Tibial nerve (tissue), 4 donors: Measurements from ENCODE around the gene ZNF527. TPM values are rescaled to one million over a fixed set of nuclear protein-coding genes. Genes with fewer than 3 reads are reported as not detected.
"Not testable (repeated sequence)": the region's sequence is repeated elsewhere in the genome, so short reads cannot be mapped to it uniquely, and the experiment has no call there.

ENCODE experiments used
- DNase-seq, 2 donors: peaks; one replicate each; pipeline ENCODE4 v3.0.0-alpha.2; 2019; ENCODE audit warnings: low spot score in 2 of 2
- H3K27ac ChIP-seq, 4 donors: fragments of 200-600 bp; sonication (generic) in 3 of 4; one replicate each; pipeline ENCODE4 v1.5.1; 2017 to 2019; ENCODE audit warnings: mild to moderate bottlenecking in 1 of 4
- H3K27me3 ChIP-seq, 2 donors: fragments of 200-600 bp; sonication (generic) in 1 of 2; one replicate each; pipeline versions ENCODE4 v1.5.1 to v1.6.0; 2017 to 2019
- H3K36me3 ChIP-seq, 3 donors: fragments of 200-600 bp; sonication (generic); one replicate each; pipeline ENCODE4 v1.5.1; 2018 to 2019
- H3K4me1 ChIP-seq, 4 donors: fragments of 200-600 bp; sonication (generic) in 3 of 4; one replicate each; pipeline ENCODE4 v1.5.1; 2017 to 2019
- H3K4me3 ChIP-seq, 4 donors: fragments of 200-600 bp; sonication (generic) in 3 of 4; one replicate each; pipeline ENCODE4 v1.5.1; 2017 to 2019; ENCODE audit warnings: mild to moderate bottlenecking in 1 of 4, moderate library complexity in 1 of 4
- H3K9me3 ChIP-seq, 4 donors: fragments of 200-600 bp; sonication (generic) in 3 of 4; one replicate each; pipeline ENCODE4 v1.5.1; 2017 to 2019
- CTCF ChIP-seq, 5 experiments: fragments of 200-600 bp in 3 of 5; fragments of 450-650 bp in 2 of 5; sonication (generic) in 3 of 5; IDR thresholded peaks; one replicate each; pipeline ENCODE4 v1.5.1; 2016 to 2019; ENCODE audit warnings: antibody characterized with exemption in 5 of 5, mild to moderate bottlenecking in 3 of 5, moderate library complexity in 2 of 5
- EP300 ChIP-seq, 2 donors: sonication (generic); formaldehyde crosslinking; IDR thresholded peaks; one replicate each; pipeline ENCODE4 v1.6.1; 2017; ENCODE audit warnings: antibody characterized with exemption in 2 of 2, mild to moderate bottlenecking in 1 of 2
- POLR2A ChIP-seq, 2 donors: fragments of 450-650 bp; IDR thresholded peaks; one replicate each; pipeline ENCODE4 v1.6.1; 2017; ENCODE audit warnings: antibody characterized with exemption in 2 of 2, mild to moderate bottlenecking in 2 of 2, moderate library complexity in 2 of 2
- WGBS, 2 donors: methylation state at CpG; one replicate each; pipeline ENCODE4 v1.1.5; 2018; 5-methylcytosine and 5-hydroxymethylcytosine counted together
- total RNA-seq, 4 donors: library from RNA; depleted of rRNA; stranded (reverse); fragments of >200 nt; gene quantifications; one replicate each; pipeline ENCODE4 v1.1.0, GENCODE V29; 2016

Gene ZNF527
- total RNA-seq, 4 donors from 2014 or later: 6.3 to 13.5 (median 9.0) TPM

- Histone ChIP-seq H3K27me3 (no peaks in the 10 kb centered on the region), H3K4me1 (no peaks in the 10 kb centered on the region), H3K27ac (no peak overlapping the region), H3K4me3 (no peak overlapping the region), H3K9me3 (peaks cover 0 to 45% (median 4%) of the 10 kb centered on the region in 4 donors), H3K36me3 (peaks cover 0 to 98% (median 18%) of the 10 kb centered on the region in 3 donors)
- DNase-seq: no peak
- 96 to 99% methylated on average over 4 of the region's 4 CpGs for WGBS, 2 donors
- TF ChIP-seq CTCF (IDR thresholded peaks at IDR 0.05): no peak
- no peak for TF ChIP-seq EP300 (IDR thresholded peaks at IDR 0.05)
- TF ChIP-seq POLR2A (IDR thresholded peaks at IDR 0.05): no peak
Measured at GRCh38 chr19:37355901-37356300, 15.0 kb upstream of the ZNF527 start.

- H3K4me3 ChIP-seq: no peak overlapping the region
- WGBS, 2 donors: 49 to 50% methylated on average over 1 of the region's 1 CpG
- DNase-seq: no peak
- TF ChIP-seq CTCF (IDR thresholded peaks at IDR 0.05) (no peak), EP300 (IDR thresholded peaks at IDR 0.05) (no peak), POLR2A (IDR thresholded peaks at IDR 0.05) (no peak)
- no peaks in the 10 kb centered on the region for H3K27me3 ChIP-seq
- peaks cover 0 to 70% (median 4%) of the 10 kb centered on the region in 4 donors for H3K9me3 ChIP-seq
- no peaks in the 10 kb centered on the region for H3K4me1 ChIP-seq
- no peak overlapping the region for H3K27ac ChIP-seq
- H3K36me3 ChIP-seq: peaks cover 4 to 83% (median 21%) of the 10 kb centered on the region in 3 donors
Measured at GRCh38 chr19:37361994-37362393, 8.9 kb upstream of the ZNF527 start.

- Histone ChIP-seq H3K9me3 (peaks cover 0 to 63% (median under 1%) of the 10 kb centered on the region in 4 donors), H3K4me3 (no peak overlapping the region), H3K36me3 (peaks cover 4 to 76% (median 16%) of the 10 kb centered on the region in 3 donors), H3K4me1 (no peaks in the 10 kb centered on the region), H3K27ac (no peak overlapping the region), H3K27me3 (no peaks in the 10 kb centered on the region)
- no peak for DNase-seq
- WGBS, 2 donors: 87 to 94% methylated on average over 6 of the region's 6 CpGs
- TF ChIP-seq EP300 (IDR thresholded peaks at IDR 0.05): no peak
- TF ChIP-seq CTCF (IDR thresholded peaks at IDR 0.05): no peak
- TF ChIP-seq POLR2A (IDR thresholded peaks at IDR 0.05): no peak
Measured at GRCh38 chr19:37362733-37363132, 8.2 kb upstream of the ZNF527 start.

GRCh38 chr19:37370386-37370879 is 466 bp upstream of the ZNF527 start:
- H3K36me3 ChIP-seq: peaks cover 0 to 30% (median 2%) of the 10 kb centered on the region in 3 donors
- not testable (repeated sequence) for DNase-seq, H3K27me3 ChIP-seq
- 7 to 10% methylated on average over 16 to 18 of the region's 18 CpGs for WGBS, 2 donors
- H3K4me1 ChIP-seq: peaks cover 0 to 17% (median 4%) of the 10 kb centered on the region in 4 donors
- H3K4me3 ChIP-seq: peak overlapping the region; percentile 52 to 58 (median 56)
- peaks cover 0 to 32% (median 4%) of the 10 kb centered on the region in 4 donors for H3K9me3 ChIP-seq
- peak overlapping the region; percentile 61 to 93 (median 88) for H3K27ac ChIP-seq

GRCh38 chr19:37389234-37389633 is 18.3 kb downstream of the ZNF527 start:
- Histone ChIP-seq H3K27me3 (no peaks in the 10 kb centered on the region), H3K9me3 (peaks cover 13 to 100% (median 62%) of the 10 kb centered on the region in 4 donors), H3K4me1 (no peaks in the 10 kb centered on the region), H3K4me3 (no peak overlapping the region), H3K36me3 (peaks cover 7 to 90% (median 49%) of the 10 kb centered on the region in 3 donors), H3K27ac (no peak overlapping the region)
- no peak for DNase-seq
- 93 to 96% methylated on average over 4 of the region's 4 CpGs for WGBS, 2 donors
- TF ChIP-seq EP300 (IDR thresholded peaks at IDR 0.05) (no peak), CTCF (IDR thresholded peaks at IDR 0.05) (no peak), POLR2A (IDR thresholded peaks at IDR 0.05) (no peak)

GRCh38 chr19:37391399-37391798 is 20.5 kb downstream of the ZNF527 start:
- not testable (repeated sequence) for DNase-seq, H3K4me3 ChIP-seq, H3K27me3 ChIP-seq, H3K27ac ChIP-seq, H3K4me1 ChIP-seq
- H3K9me3 ChIP-seq: peaks cover 11 to 100% (median 56%) of the 10 kb centered on the region in 4 donors
- peaks cover 5 to 74% (median 30%) of the 10 kb centered on the region in 3 donors for H3K36me3 ChIP-seq
- 95 to 96% methylated on average over 6 of the region's 6 CpGs for WGBS, 2 donors
